Stimulated activated CD8-positive, alpha-beta memory T cell treated with anti-CD3 and anti-CD28 coated beads, Interleukin-15, amount 100 ng/mL, for 48 hours (primary cell): Measurements from ENCODE around the gene PRSS36.
"Not testable (repeated sequence)": the region's sequence is repeated elsewhere in the genome, so short reads cannot be mapped to it uniquely, and the experiment has no call there.

Experiments
- DNase-seq, 2 donors: peaks; one replicate each; pipeline ENCODE4 v3.0.0-alpha.2; 2020; ENCODE audit warnings: low read depth in 2 of 2

PRSS36 gene

GRCh38 chr16:31149894-31150890 is at the start of gene PRSS36:
TSS of gene PRSS36 (minus strand) at chr16:31150066. CDS start at chr16:31150035, 31 bp downstream.
- no peak for DNase-seq

- DNase-seq, result no peak
These were observed 49.7 kb upstream of the PRSS36 start for GRCh38 chr16:31199430-31200041.

- no peak for DNase-seq
These were observed 48.5 kb upstream of the PRSS36 start for GRCh38 chr16:31198207-31198882.

- no peak for DNase-seq
These were observed 46.6 kb upstream of the PRSS36 start for GRCh38 chr16:31196324-31197088.

- not testable (repeated sequence) for DNase-seq
These were observed 46.0 kb upstream of the PRSS36 start for GRCh38 chr16:31195861-31196260.

- DNase-seq, result no peak
These were observed 45.0 kb upstream of the PRSS36 start for GRCh38 chr16:31194898-31195297.

GRCh38 chr16:31193874-31194273 is 44.0 kb upstream of the PRSS36 start:
- no peak for DNase-seq

GRCh38 chr16:31192856-31193642 is 43.2 kb upstream of the PRSS36 start:
- DNase-seq, result no peak

- no peak for DNase-seq
These were observed 42.0 kb upstream of the PRSS36 start for GRCh38 chr16:31191697-31192428.

- DNase-seq, result no peak
These were observed 41.1 kb upstream of the PRSS36 start for GRCh38 chr16:31190818-31191444.

GRCh38 chr16:31190061-31190460 is 40.2 kb upstream of the PRSS36 start:
- DNase-seq, result no peak

- no peak for DNase-seq
These were observed 39.5 kb upstream of the PRSS36 start for GRCh38 chr16:31189412-31189778.

- no peak for DNase-seq
These were observed 38.9 kb upstream of the PRSS36 start for GRCh38 chr16:31188450-31189411.

GRCh38 chr16:31187808-31188189 is 37.9 kb upstream of the PRSS36 start:
- no peak for DNase-seq

GRCh38 chr16:31186930-31187807 is 37.3 kb upstream of the PRSS36 start:
- no peak for DNase-seq

- no peak for DNase-seq
These were observed 36.3 kb upstream of the PRSS36 start for GRCh38 chr16:31186176-31186575.

GRCh38 chr16:31185339-31185738 is 35.5 kb upstream of the PRSS36 start:
- DNase-seq, result no peak

GRCh38 chr16:31184888-31185287 is 35.0 kb upstream of the PRSS36 start:
- no peak for DNase-seq
